HCT116 (cell line): ENCODE measurements around the gene PRSS22. TPM values are rescaled to one million over a fixed set of nuclear protein-coding genes. Genes with fewer than 3 reads are reported as not detected.
A peak's percentile ranks its signal among the peaks of the same experiment; 100 is the strongest.

ENCODE experiments used
- ATAC-seq: fragments of 200-7000 bp; cut with Tn5 transposase; 2 replicates; pipeline ENCODE4 v1.9.1; 2020; ENCODE audit warnings: mild to moderate bottlenecking, moderate library complexity
- BruUV-seq: library from RNA; stranded (reverse); fragments of 400-500 nt; replicated peaks from 2 replicates; lab custom pipeline; 2021; lab: Mats Ljungman, UMichigan
- CTCF ChIA-PET: fragments of 300-600 bp; sonication (Branson Sonifier 250); formaldehyde crosslinking; loops from one replicate; lab custom pipeline; 2021; ENCODE audit warnings: antibody characterized with exemption; lab: Charles Lee
- POLR2A ChIA-PET: fragments of 300-600, 350-600 bp; sonication (Branson Sonifier 250); formaldehyde crosslinking; loops from one replicate; lab custom pipeline; 2021; ENCODE audit warnings: antibody characterized with exemption; lab: Charles Lee
- RAD21 ChIA-PET, 2 experiments: fragments of 300-600 bp; sonication (Branson Sonifier 250); formaldehyde crosslinking; loops; one replicate each; lab custom pipeline; 2023; ENCODE audit warnings: low total read pairs in 2 of 2; ENCODE audit not compliant: uncharacterized antibody in 2 of 2, unreplicated experiment in 2 of 2, low non-redundant PET in 1 of 2; lab: Charles Lee
- DNase-seq: peaks from one replicate; pipeline ENCODE4 v3.0.0-alpha.2; 2010; ENCODE audit warnings: low read depth, low spot score
- H2AFZ ChIP-seq: fragments of 200-600 bp; shearing (Covaris generic), sonication (generic); 2 replicates; pipeline ENCODE4 v1.6.1; 2017; ENCODE audit warnings: low read depth, mixed run types, mixed read lengths, antibody characterized with exemption, low read length; ENCODE audit not compliant: poor library complexity, severe bottlenecking
- H3K27ac ChIP-seq: 2 replicates; pipeline ENCODE4 v1.5.1; 2012; ENCODE audit warnings: low read depth, low read length
- H3K27me3 ChIP-seq: fragments of 200-600 bp; sonication (generic); 2 replicates; pipeline ENCODE4 v1.6.1; 2016; ENCODE audit warnings: mixed run types, low read length, mixed read lengths; ENCODE audit not compliant: insufficient read depth
- H3K36me3 ChIP-seq, 2 experiments: fragments of 200-500 bp in 1 of 2; fragments of 200-600 bp in 1 of 2; sonication (Bioruptor generic) in 1 of 2; sonication (generic) in 1 of 2; 2 replicates each; pipeline versions ENCODE4 v1.5.1 to v1.6.1; 2014 to 2016; ENCODE audit warnings: low read length in 2 of 2, inconsistent platforms in 1 of 2, mixed read lengths in 1 of 2, mixed run types in 1 of 2; ENCODE audit not compliant: insufficient read depth in 2 of 2, control insufficient read depth in 1 of 2
- H3K4me1 ChIP-seq, 2 experiments: fragments of 200-600 bp in 1 of 2; sonication (generic) in 1 of 2; 2 replicates each; pipeline versions ENCODE4 v1.5.1 to v1.6.1; 2012 to 2017; ENCODE audit warnings: low read length in 2 of 2, inconsistent platforms in 1 of 2, mild to moderate bottlenecking in 1 of 2, mixed read lengths in 1 of 2, mixed run types in 1 of 2, moderate library complexity in 1 of 2; ENCODE audit not compliant: insufficient read depth in 2 of 2, control insufficient read depth in 1 of 2
- H3K4me2 ChIP-seq: fragments of 200-600 bp; sonication (generic); 2 replicates; pipeline ENCODE4 v1.6.1; 2017; ENCODE audit warnings: mixed run types, low read length, mixed read lengths
- H3K4me3 ChIP-seq, 2 experiments: fragments of 200-600 bp in 1 of 2; sonication (generic) in 1 of 2; replicated peaks in 1 of 2; 2 replicates each; pipeline ENCODE4 v1.5.1; 2011 to 2016; ENCODE audit warnings: low read length in 2 of 2, control low read depth in 1 of 2, low read depth in 1 of 2, mild to moderate bottlenecking in 1 of 2, mixed read lengths in 1 of 2, mixed run types in 1 of 2
- H3K79me2 ChIP-seq: fragments of 200-600 bp; sonication (generic); 2 replicates; pipeline ENCODE4 v1.6.1; 2017; ENCODE audit warnings: mild to moderate bottlenecking, mixed run types, low read length, moderate library complexity, mixed read lengths; ENCODE audit not compliant: insufficient read depth
- H3K9ac ChIP-seq: fragments of 200-600 bp; sonication (generic); 2 replicates; pipeline ENCODE4 v1.6.1; 2016; ENCODE audit warnings: low read length, mixed read lengths
- H3K9me2 ChIP-seq: fragments of 200-600 bp; sonication (generic), shearing (Covaris generic); 2 replicates; pipeline ENCODE4 v1.6.1; 2017; ENCODE audit warnings: mixed run types, mild to moderate bottlenecking, moderate library complexity; ENCODE audit not compliant: insufficient read depth
- H3K9me3 ChIP-seq, 2 experiments: fragments of 200-500 bp in 1 of 2; fragments of 200-600 bp in 1 of 2; sonication (Bioruptor generic) in 1 of 2; sonication (generic) in 1 of 2; 2 replicates each; pipeline ENCODE4 v1.6.1; 2014 to 2017; ENCODE audit warnings: low read length in 2 of 2, mixed read lengths in 2 of 2, inconsistent platforms in 1 of 2, low read depth in 1 of 2, mild to moderate bottlenecking in 1 of 2, mixed run types in 1 of 2, moderate library complexity in 1 of 2; ENCODE audit not compliant: control insufficient read depth in 1 of 2, insufficient read depth in 1 of 2
- H4K20me1 ChIP-seq: fragments of 200-600 bp; sonication (generic), shearing (Covaris generic); 2 replicates; pipeline ENCODE4 v1.6.1; 2017; ENCODE audit warnings: mixed run types, mild to moderate bottlenecking, moderate library complexity; ENCODE audit not compliant: insufficient read depth
- EGR1 ChIP-seq: IDR thresholded peaks from 2 replicates; pipeline ENCODE4 v1.6.1; 2012; ENCODE audit warnings: low read depth
- EZH2 ChIP-seq: fragments of 200-600 bp; sonication (generic); IDR thresholded peaks from 2 replicates; pipeline ENCODE4 v1.6.1; 2017; ENCODE audit warnings: antibody characterized with exemption, mixed run types
- FOSL1 ChIP-seq: IDR thresholded peaks from 2 replicates; pipeline ENCODE4 v1.6.1; 2012; ENCODE audit warnings: low read depth
- JUND ChIP-seq: IDR thresholded peaks from 2 replicates; pipeline ENCODE4 v1.6.1; 2012
- REST ChIP-seq: IDR thresholded peaks from 2 replicates; pipeline ENCODE4 v1.6.1; 2012; ENCODE audit warnings: low read depth
- SP1 ChIP-seq: IDR thresholded peaks from 2 replicates; pipeline ENCODE4 v1.6.1; 2012; ENCODE audit warnings: low read depth
- TCF7L2 ChIP-seq: IDR thresholded peaks from 2 replicates; pipeline ENCODE4 v1.7.0; 2011; ENCODE audit warnings: borderline replicate concordance, inconsistent platforms; ENCODE audit not compliant: insufficient read depth, insufficient read length; ENCODE audit errors: extremely low read depth
- intact Hi-C: fragments of 100-400 bp; cut with micrococcal nuclease; formaldehyde crosslinking; loops from 2 replicates; pipeline ENCODE4 v1.10.0; 2022
- total RNA-seq: library from RNA; stranded (reverse); gene quantifications from one replicate; pipeline ENCODE4 v1.2.1, GENCODE V29; 2021; ENCODE audit not compliant: unreplicated experiment
- TF ChIP-seq, protein P1 (sequence below): IDR thresholded peaks from 2 replicates; pipeline ENCODE4 v1.6.1; 2012

Gene PRSS22
- total RNA-seq, 1 experiment from 2014 or later, result 20.2 TPM

- no peak for TF ChIP-seq REST
Observed at GRCh38 chr16:2858245-2859025, 465 bp upstream of the PRSS22 start (continued).

DNA sequence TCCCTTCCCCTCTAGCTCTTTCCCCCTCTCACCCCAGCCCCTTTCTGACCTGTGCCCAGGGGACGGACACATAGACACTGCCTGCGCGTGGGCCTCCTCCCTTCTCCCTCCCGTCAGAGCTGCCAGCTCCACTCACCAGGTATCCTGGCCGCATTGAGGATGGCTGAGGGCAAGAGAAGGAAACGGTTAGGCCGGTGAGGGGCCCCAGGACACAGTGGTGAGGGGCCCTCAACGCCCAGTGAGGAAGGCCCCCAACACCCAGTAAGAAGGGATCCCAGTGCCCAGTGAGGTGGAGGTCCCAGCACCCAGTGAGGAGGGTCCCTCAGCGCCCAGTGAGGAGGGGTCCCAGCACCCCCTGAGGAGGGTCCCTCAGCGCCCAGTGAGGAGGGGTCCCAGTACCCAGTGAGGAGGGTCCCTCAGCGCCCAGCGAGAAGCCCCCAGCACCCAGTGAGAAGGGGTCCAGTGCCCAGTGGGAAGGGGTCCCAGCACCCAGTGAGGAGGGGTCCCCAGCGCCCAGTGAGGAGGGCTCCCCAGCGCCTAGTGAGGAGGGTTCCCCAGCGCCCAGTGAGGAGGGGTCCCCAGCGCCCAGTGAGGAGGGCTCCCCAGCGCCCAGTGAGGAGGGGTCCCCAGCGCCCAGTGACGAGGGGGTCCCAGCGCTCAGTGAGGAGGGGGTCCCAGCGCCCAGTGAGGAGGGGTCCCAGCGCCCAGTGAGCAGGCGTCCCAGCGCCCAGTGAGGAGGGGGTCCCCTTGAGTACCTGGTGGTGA is 1.1 kb downstream of the PRSS22 start:
- ATAC-seq, result no peak
- H3K9ac ChIP-seq, result peak overlapping the region; percentile 68
- H3K9me3 ChIP-seq, result peaks cover 2 to 6% of the 10 kb centered on the region in 2 experiments; a peak in 2 of 4 replicates
- H3K79me2 ChIP-seq, result no peaks in the 10 kb centered on the region; the same call in 1 of the 2 replicates
- no TSS peak for BruUV-seq
- no peak for TF ChIP-seq JUND
- TF ChIP-seq TCF7L2, result no peak
- TF ChIP-seq EGR1, result no peak
- TF ChIP-seq FOSL1, result no peak
- TF ChIP-seq, protein P1, sequence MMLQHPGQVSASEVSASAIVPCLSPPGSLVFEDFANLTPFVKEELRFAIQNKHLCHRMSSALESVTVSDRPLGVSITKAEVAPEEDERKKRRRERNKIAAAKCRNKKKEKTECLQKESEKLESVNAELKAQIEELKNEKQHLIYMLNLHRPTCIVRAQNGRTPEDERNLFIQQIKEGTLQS, result no peak
- TF ChIP-seq SP1, result no peak
- no peak for TF ChIP-seq EZH2
- H3K36me3 ChIP-seq, result peaks cover 0 to 7% of the 10 kb centered on the region in 2 experiments; a peak in 1 of 4 replicates
- ChIA-PET RAD21 (no interaction called here), CTCF (interaction anchor here (0.7 to 3.5 kb wide), 4 partner anchors 11 to 26 kb away, joined by 3 to 12 read pairs (median 4); partner anchors contain the start of gene FLYWCH2), POLR2A (interaction anchor here (0.6 to 1.2 kb wide), 5 partner anchors 11 to 69 kb away, joined by 3 to 4 read pairs (median 3); no protein-coding TSS in a partner anchor)
- no peak overlapping the region for H2AFZ ChIP-seq
- H4K20me1 ChIP-seq, result no peaks in the 10 kb centered on the region
- no peaks in the 10 kb centered on the region for H3K9me2 ChIP-seq
- peak overlapping the region; percentile 99 for H3K4me2 ChIP-seq
- H3K4me3 ChIP-seq, result peak overlapping the region; percentile 52 to 69
- no peaks in the 10 kb centered on the region for H3K27me3 ChIP-seq
- H3K27ac ChIP-seq, result peak overlapping the region; percentile 89
- intact Hi-C loops, result loop anchor here (1.0 kb wide), 1 partner anchor 15 kb away; no protein-coding TSS in a partner anchor
- peaks cover 18 to 52% of the 10 kb centered on the region in 2 experiments for H3K4me1 ChIP-seq
- no peak for DNase-seq
